H9 (cell line): ENCODE measurements around the gene AKNA. TPM values are rescaled to one million over a fixed set of nuclear protein-coding genes. Genes with fewer than 3 reads are reported as not detected.

Experiments used
- DNase-seq: peaks from one replicate; pipeline ENCODE4 v3.0.0-alpha.2; 2017
- H2AFZ ChIP-seq: one replicate; pipeline ENCODE4 v1.6.1; 2013; ENCODE audit warnings: mild to moderate bottlenecking, low read length, control low read depth, moderate library complexity
- H2AK5ac ChIP-seq: 2 replicates; pipeline ENCODE4 v1.6.1; 2013; ENCODE audit warnings: low read length, control low read depth, mixed read lengths; ENCODE audit not compliant: insufficient read length
- H2BK120ac ChIP-seq: one replicate; pipeline ENCODE4 v1.6.1; 2013; ENCODE audit warnings: low read depth, mild to moderate bottlenecking, low read length, control low read depth, inconsistent platforms; ENCODE audit not compliant: poor library complexity, severe bottlenecking
- H2BK12ac ChIP-seq: 2 replicates; pipeline ENCODE4 v1.6.1; 2013; ENCODE audit warnings: low read length, control low read depth, mixed read lengths, low read depth; ENCODE audit not compliant: insufficient read length
- H2BK15ac ChIP-seq: 2 replicates; pipeline ENCODE4 v1.6.1; 2013; ENCODE audit warnings: low read depth, low read length, control low read depth
- H2BK20ac ChIP-seq: one replicate; pipeline ENCODE4 v1.6.1; 2013; ENCODE audit warnings: low read depth, mild to moderate bottlenecking, low read length, control low read depth, inconsistent platforms; ENCODE audit not compliant: poor library complexity, severe bottlenecking
- H2BK5ac ChIP-seq: 2 replicates; pipeline ENCODE4 v1.6.1; 2013; ENCODE audit warnings: low read length, control low read depth, mixed read lengths; ENCODE audit not compliant: insufficient read length
- H3K14ac ChIP-seq: 2 replicates; pipeline ENCODE4 v1.6.1; 2013; ENCODE audit warnings: low read length, control low read depth; ENCODE audit not compliant: insufficient read depth
- H3K18ac ChIP-seq: 2 replicates; pipeline ENCODE4 v1.6.1; 2013; ENCODE audit warnings: low read depth, mild to moderate bottlenecking, mixed read lengths, low read length, control low read depth; ENCODE audit not compliant: insufficient read length
- H3K23ac ChIP-seq: 2 replicates; pipeline ENCODE4 v1.6.1; 2013; ENCODE audit warnings: low read length, control low read depth, mixed read lengths, low read depth; ENCODE audit not compliant: insufficient read length
- H3K23me2 ChIP-seq: 2 replicates; pipeline ENCODE4 v1.6.1; 2013; ENCODE audit warnings: low read depth, mild to moderate bottlenecking, mixed read lengths, low read length, control low read depth; ENCODE audit not compliant: insufficient read length, poor library complexity, severe bottlenecking
- H3K27ac ChIP-seq: 2 replicates; pipeline ENCODE4 v1.5.1; 2013; ENCODE audit warnings: low read length, control low read depth, mixed read lengths, low read depth; ENCODE audit not compliant: insufficient read length
- H3K27me3 ChIP-seq: 2 replicates; pipeline ENCODE4 v1.6.1; 2013; ENCODE audit warnings: low read length, control low read depth, inconsistent platforms; ENCODE audit not compliant: insufficient read depth
- H3K4ac ChIP-seq: 2 replicates; pipeline ENCODE4 v1.6.1; 2013; ENCODE audit warnings: low read depth, mild to moderate bottlenecking, control low read depth, inconsistent platforms, low read length, moderate library complexity
- H3K4me1 ChIP-seq: 2 replicates; pipeline ENCODE4 v1.6.1; 2013; ENCODE audit warnings: low read length, control low read depth, inconsistent platforms; ENCODE audit not compliant: insufficient read depth
- H3K4me2 ChIP-seq: 2 replicates; pipeline ENCODE4 v1.6.1; 2013; ENCODE audit warnings: low read length, control low read depth, mixed read lengths; ENCODE audit not compliant: insufficient read length, insufficient read depth
- H3K56ac ChIP-seq: 2 replicates; pipeline ENCODE4 v1.6.1; 2013; ENCODE audit warnings: low read depth, mild to moderate bottlenecking, mixed read lengths, low read length, control low read depth; ENCODE audit not compliant: insufficient read length
- H3K79me1 ChIP-seq: 2 replicates; pipeline ENCODE4 v1.6.1; 2013; ENCODE audit warnings: low read depth, mild to moderate bottlenecking, moderate library complexity, low read length, control low read depth, inconsistent platforms; ENCODE audit not compliant: insufficient read depth, poor library complexity, severe bottlenecking
- H3K79me2 ChIP-seq: 2 replicates; pipeline ENCODE4 v1.6.1; 2013; ENCODE audit warnings: low read length, control low read depth, inconsistent platforms; ENCODE audit not compliant: insufficient read depth
- H3K9ac ChIP-seq: 2 replicates; pipeline ENCODE4 v1.6.1; 2013; ENCODE audit warnings: low read length, control low read depth, mixed read lengths; ENCODE audit not compliant: insufficient read length; ENCODE audit errors: extremely low read depth
- H3K9me3 ChIP-seq: one replicate; pipeline ENCODE4 v1.6.1; 2013; ENCODE audit warnings: low read depth, low read length, inconsistent platforms; ENCODE audit not compliant: control insufficient read depth
- H3T11ph ChIP-seq: one replicate; pipeline ENCODE4 v1.6.1; 2013; ENCODE audit warnings: mild to moderate bottlenecking, low read length, control low read depth, inconsistent platforms
- H4K20me1 ChIP-seq: one replicate; pipeline ENCODE4 v1.6.1; 2013; ENCODE audit not compliant: control insufficient read depth, insufficient read length, insufficient read depth
- H4K5ac ChIP-seq: 2 replicates; pipeline ENCODE4 v1.6.1; 2013; ENCODE audit warnings: low read depth, mild to moderate bottlenecking, mixed read lengths, low read length, control low read depth; ENCODE audit not compliant: insufficient read length
- H4K8ac ChIP-seq: replicated peaks from 2 replicates; pipeline ENCODE4 v1.6.1; 2013; ENCODE audit warnings: low read length, control low read depth, mixed read lengths, low read depth; ENCODE audit not compliant: insufficient read length
- H4K91ac ChIP-seq: 2 replicates; pipeline ENCODE4 v1.6.1; 2013; ENCODE audit warnings: low read depth, mild to moderate bottlenecking, moderate library complexity, mixed read lengths, low read length, control low read depth; ENCODE audit not compliant: insufficient read length
- H3K27ac Mint-ChIP-seq, 3 experiments: 2 replicates in 2 of 3; 3 replicates in 1 of 3; pipeline ENCODE4 v1.8.0; 2020 to 2021; ENCODE audit warnings: mixed read lengths in 3 of 3, mild to moderate bottlenecking in 1 of 3, moderate library complexity in 1 of 3
- H3K27me3 Mint-ChIP-seq: 2 replicates; pipeline ENCODE4 v1.8.0; 2021; ENCODE audit warnings: low read depth, mild to moderate bottlenecking, moderate library complexity, mixed read lengths
- H3K36me3 Mint-ChIP-seq, 3 experiments: 2 replicates in 2 of 3; 3 replicates in 1 of 3; pipeline ENCODE4 v1.8.0; 2020 to 2021; ENCODE audit warnings: low read depth in 3 of 3, mixed read lengths in 3 of 3; ENCODE audit not compliant: insufficient read depth in 1 of 3
- H3K4me1 Mint-ChIP-seq, 2 experiments: 2 replicates each; pipeline ENCODE4 v1.8.0; 2020; ENCODE audit warnings: mixed read lengths in 2 of 2
- H3K4me3 Mint-ChIP-seq, 2 experiments: 2 replicates in 1 of 2; 3 replicates in 1 of 2; pipeline ENCODE4 v1.8.0; 2020 to 2021; ENCODE audit warnings: mild to moderate bottlenecking in 2 of 2, mixed read lengths in 2 of 2, moderate library complexity in 1 of 2
- H3K9me3 Mint-ChIP-seq, 2 experiments: 2 replicates in 1 of 2; 3 replicates in 1 of 2; pipeline ENCODE4 v1.8.0; 2020; ENCODE audit warnings: mild to moderate bottlenecking in 2 of 2, mixed read lengths in 2 of 2, moderate library complexity in 1 of 2
- WGBS: extraction: QIAGEN DNeasy Blood & Tissue Kit; methylation state at CpG from one replicate; pipeline ENCODE4 v1.1.7; 2013; ENCODE audit warnings: missing lambda C conversion rate, low lambda C conversion rate, mixed read lengths; ENCODE audit not compliant: insufficient read length; ENCODE audit errors: extremely low coverage; 5-methylcytosine and 5-hydroxymethylcytosine counted together
- total RNA-seq: library from RNA; stranded (reverse); gene quantifications from 2 replicates; pipeline ENCODE4 v1.2.1, GENCODE V29; 2021
- TF ChIP-seq, protein P1 (sequence below): fragments of 200-600 bp; sonication (generic); conservative IDR thresholded peaks from 3 replicates; pipeline ENCODE4 v1.8.0; 2021; ENCODE audit warnings: antibody characterized with exemption, mild to moderate bottlenecking

AKNA gene
- total RNA-seq, 1 experiment from 2014 or later, result 19.7 TPM

DNA sequence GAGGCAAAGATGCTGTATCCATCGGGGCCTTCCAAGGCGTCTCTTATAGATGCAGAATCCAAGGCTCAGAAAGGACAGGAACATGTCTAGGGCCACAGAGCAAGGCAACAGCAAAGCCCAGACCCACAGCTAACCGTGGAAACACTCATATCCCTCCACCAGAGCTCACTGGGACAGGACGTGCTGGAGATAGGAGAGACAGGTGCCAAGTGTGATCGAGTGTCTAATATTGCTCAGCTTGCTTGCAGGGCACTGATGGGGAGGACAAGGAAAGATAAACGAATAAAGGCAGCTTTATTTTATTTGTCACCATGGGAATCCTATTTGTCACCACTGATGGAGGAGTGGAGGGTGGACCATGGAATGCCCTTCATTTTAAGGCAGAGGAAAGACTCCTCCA lies 44.0 kb upstream of the AKNA start:
- Histone ChIP-seq H3K27ac (no peak overlapping the region), H2BK20ac (no peak overlapping the region), H4K91ac (no peak overlapping the region), H3K4me2 (no peak overlapping the region), H2BK12ac (no peak overlapping the region), H3K23me2 (no peaks in the 10 kb centered on the region), H4K5ac (no peak overlapping the region), H3K9ac (no peak overlapping the region), H3K79me1 (no peaks in the 10 kb centered on the region), H3K23ac (no peak overlapping the region), H3K79me2 (no peaks in the 10 kb centered on the region), H2AFZ (no peak overlapping the region), H3K18ac (no peak overlapping the region), H4K20me1 (no peaks in the 10 kb centered on the region), H2BK15ac (no peak overlapping the region), H3K4me1 (no peaks in the 10 kb centered on the region), H2BK120ac (no peak overlapping the region), H4K8ac (no peak overlapping the region), H3K9me3 (no peaks in the 10 kb centered on the region), H3K14ac (no peak overlapping the region; the same call in 1 of the 2 replicates), H3T11ph (no peak overlapping the region), H3K56ac (no peak overlapping the region), H3K4ac (no peak overlapping the region), H2AK5ac (no peak overlapping the region), H2BK5ac (no peak overlapping the region), H3K27me3 (no peaks in the 10 kb centered on the region; the same call in 1 of the 2 replicates)
- peaks cover 0 to 13% of the 10 kb centered on the region in 2 experiments; a peak in 2 of 4 replicates for H3K4me1 Mint-ChIP-seq
- no peaks in the 10 kb centered on the region; the same call in 1 of the 2 replicates for H3K27me3 Mint-ChIP-seq
- H3K9me3 Mint-ChIP-seq, result no peaks in the 10 kb centered on the region
- no peak overlapping the region; a peak in 1 of 7 replicates for H3K27ac Mint-ChIP-seq
- no peaks in the 10 kb centered on the region; a peak in 1 of 7 replicates for H3K36me3 Mint-ChIP-seq
- DNase-seq, result peak; percentile 4
- no CpG with 5 or more reads among the region's 6 CpGs for WGBS
- no peak overlapping the region for H3K4me3 Mint-ChIP-seq
- TF ChIP-seq, protein P1, sequence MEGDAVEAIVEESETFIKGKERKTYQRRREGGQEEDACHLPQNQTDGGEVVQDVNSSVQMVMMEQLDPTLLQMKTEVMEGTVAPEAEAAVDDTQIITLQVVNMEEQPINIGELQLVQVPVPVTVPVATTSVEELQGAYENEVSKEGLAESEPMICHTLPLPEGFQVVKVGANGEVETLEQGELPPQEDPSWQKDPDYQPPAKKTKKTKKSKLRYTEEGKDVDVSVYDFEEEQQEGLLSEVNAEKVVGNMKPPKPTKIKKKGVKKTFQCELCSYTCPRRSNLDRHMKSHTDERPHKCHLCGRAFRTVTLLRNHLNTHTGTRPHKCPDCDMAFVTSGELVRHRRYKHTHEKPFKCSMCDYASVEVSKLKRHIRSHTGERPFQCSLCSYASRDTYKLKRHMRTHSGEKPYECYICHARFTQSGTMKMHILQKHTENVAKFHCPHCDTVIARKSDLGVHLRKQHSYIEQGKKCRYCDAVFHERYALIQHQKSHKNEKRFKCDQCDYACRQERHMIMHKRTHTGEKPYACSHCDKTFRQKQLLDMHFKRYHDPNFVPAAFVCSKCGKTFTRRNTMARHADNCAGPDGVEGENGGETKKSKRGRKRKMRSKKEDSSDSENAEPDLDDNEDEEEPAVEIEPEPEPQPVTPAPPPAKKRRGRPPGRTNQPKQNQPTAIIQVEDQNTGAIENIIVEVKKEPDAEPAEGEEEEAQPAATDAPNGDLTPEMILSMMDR, result no peak
